HG02763 (cell line): ENCODE data around the gene FGF12.
"Not testable (repeated sequence)": the region's sequence is repeated elsewhere in the genome, so short reads cannot be mapped to it uniquely, and the experiment has no call there.

ENCODE experiments used
- ATAC-seq: cut with Tn5 transposase; IDR thresholded peaks from one replicate; pipeline ENCODE4 v1.9.1; 2021; ENCODE audit warnings: mild to moderate bottlenecking, moderate library complexity; ENCODE audit not compliant: unreplicated experiment

The FGF12 gene

DNA sequence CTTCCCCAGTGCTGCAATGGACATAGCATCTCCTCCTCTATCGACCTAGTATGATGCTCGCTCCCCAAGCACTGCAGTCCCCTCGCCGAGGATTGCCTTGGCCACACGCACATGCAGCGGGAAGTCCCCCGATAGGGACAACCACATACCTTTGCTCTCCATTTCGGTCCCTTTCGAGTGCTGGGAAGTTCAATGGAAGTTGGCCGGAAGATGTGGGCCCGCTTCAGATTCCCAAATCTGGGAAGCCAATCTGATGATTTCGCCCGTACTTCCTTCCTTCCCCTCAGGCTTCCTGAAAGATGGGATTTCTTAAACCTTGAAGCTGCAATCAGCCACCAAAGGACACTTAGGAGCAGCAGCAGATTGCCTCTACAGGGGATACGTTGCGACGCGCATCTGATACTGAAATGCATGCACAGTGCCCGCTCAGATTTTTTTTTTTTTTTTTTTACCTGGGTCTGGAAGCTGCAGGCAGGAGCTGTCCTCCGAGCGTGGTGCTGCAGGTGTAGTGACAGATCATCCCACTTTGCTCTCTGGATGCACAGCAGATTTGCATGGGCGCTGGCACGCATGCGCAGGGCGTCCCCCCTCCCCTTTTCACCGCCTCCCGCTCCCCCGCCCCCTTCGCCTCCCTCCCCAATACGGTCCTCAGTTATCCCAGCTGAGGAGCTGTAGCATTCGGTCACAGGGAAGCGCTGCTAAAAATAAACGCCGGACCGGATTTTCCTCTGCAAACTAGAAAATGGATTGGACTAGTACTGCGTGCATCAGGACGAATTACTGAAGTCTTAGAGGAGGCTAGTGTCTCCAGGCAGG lies at the start of gene FGF12:
FGF12 (minus strand) TSS at position 510 of the 816 bp plus-strand sequence.
- no peak for ATAC-seq

DNA sequence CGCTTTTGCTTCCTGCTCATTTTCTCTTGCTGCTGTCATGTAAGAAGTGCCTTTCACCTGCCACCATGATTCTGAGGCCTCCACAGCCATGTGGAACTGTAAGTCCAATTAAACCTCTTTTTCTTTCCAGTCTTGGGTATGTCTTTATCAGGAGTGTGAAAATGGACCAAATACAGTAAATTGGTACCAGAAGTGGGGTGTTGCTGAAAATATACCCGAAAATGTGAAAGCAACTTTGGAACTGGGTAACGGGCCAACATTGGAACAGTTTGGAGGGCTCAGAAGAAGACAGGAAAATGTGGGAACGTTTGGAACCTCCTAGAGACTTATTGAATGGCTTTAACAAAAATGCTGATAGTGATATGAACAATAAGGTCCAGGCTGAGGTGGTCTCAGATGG lies 47.0 kb upstream of the FGF12 start:
- not testable (repeated sequence) for ATAC-seq

DNA sequence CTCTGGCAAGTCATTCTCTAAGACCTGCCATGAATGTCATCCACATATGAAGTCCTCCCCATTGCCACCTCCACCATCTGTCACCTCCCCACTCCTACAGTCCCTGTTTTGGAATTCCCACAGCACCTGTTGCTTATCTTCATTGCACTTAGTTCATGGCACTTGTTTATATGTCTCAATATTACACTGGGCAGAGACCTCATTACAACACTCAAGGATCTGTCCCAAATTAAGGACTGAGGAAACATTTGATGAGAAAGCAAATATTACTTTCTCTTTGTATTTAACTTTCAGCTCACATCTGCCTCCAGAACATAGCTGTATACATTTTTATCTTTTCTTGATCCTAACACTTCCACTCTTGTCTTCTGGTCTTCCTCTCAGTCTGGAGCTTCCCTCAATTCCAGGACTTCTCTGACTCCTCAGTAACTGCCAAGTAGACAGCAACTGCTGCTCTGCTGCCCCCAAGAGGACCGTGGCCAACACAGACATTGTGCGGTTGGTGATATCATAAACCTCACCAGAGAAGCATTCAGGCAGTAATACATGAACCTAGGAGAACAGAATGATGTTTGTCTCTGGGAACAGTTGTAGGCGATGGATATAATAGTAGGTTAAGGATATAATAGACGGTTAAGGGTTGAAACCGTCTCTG lies 45.0 kb upstream of the FGF12 start:
- ATAC-seq = no peak

DNA sequence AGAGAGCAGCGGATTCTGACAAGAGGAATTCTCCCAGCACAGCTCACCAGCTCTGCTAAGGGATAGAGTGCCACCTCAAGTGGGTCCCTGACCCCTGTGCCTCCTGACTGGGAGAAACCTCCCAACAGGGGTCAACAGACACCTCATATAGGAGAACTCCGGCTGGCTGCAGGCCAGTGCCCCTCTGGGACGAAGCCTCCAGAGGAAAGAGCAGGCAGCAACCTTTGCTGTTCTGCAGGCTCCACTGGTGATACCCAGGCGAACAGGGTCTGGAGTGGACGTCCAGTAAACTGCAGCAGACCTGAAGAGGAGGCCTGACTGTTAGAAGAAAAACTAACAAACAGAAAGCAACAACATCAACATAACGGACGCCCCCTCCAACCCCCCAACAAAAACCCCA lies 31.3 kb upstream of the FGF12 start:
- no peak for ATAC-seq

DNA sequence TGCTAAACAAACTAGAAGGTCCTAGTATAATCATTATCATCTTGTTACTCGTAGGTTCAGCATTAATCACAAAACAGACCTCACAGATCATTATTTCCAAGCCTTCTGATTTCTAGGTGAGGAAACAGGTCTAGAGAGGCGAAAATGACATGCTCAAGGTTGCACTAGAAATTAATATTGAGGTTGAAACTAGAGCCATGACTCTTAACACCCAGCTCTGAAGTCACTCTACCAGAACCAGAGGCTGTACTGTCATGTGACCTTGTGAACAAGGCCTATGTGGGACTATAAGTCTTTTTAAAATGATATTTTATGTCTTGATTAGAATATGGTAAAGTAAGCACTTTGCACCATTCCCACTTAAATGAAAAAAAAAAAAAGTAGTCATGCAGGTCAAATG lies 23.8 kb upstream of the FGF12 start:
- ATAC-seq = no peak

DNA sequence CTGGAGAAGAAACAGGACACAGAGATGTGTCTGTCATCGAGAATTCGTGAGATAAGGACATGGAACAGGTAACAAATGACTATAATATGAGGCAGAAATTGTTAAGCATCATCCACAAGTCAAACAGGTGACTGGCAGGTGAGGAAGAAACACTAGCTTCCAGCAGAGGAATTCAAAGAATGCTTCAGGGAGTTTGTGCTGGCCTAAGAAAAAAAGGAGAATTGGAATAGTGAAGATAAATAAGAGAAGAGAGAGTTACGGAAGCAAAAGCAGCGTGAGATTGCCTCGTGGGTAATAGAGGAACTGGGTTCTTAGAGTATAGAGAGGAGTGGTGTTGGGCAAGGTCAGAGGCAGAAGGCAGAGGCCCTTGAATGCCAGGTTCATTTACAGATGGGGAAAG lies 22.9 kb upstream of the FGF12 start:
- ATAC-seq = no peak

DNA sequence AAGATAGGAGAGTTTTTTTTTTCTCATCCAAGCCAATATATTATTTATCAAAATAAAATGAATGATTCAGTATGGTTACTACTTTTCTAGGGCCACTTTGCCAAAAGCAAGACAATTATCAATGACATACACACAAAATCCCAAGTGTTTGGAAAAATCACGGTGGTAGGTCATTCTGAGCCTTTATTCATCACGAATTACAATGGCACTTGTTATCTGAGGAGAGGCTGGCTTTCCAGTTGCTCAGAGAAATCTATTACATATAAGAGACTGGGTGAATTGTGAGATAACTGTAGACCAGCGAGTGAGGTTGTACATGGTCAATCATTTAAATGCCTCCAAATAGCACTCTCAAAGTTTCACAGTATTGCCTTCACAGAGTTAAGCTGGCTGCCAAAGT lies 20.4 kb upstream of the FGF12 start:
- ATAC-seq = no peak

DNA sequence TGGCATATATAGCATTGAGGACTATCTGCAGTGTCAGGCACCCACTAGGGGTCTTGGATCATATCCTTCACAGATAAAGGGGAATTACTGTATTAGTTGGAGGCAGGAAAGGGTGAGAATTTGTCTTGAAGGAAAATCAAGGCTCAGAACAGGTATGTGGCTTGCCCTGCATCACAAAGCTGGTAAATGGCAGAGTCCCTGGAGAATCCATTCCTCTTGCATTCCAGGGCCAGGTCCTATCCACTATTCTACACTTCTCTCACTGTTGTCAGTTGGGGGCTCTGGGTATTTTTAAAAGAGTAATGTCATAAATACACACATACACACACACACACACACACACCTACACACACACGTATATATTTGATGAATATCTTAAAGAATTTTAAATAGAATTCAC lies 19.8 kb upstream of the FGF12 start:
- no peak for ATAC-seq

DNA sequence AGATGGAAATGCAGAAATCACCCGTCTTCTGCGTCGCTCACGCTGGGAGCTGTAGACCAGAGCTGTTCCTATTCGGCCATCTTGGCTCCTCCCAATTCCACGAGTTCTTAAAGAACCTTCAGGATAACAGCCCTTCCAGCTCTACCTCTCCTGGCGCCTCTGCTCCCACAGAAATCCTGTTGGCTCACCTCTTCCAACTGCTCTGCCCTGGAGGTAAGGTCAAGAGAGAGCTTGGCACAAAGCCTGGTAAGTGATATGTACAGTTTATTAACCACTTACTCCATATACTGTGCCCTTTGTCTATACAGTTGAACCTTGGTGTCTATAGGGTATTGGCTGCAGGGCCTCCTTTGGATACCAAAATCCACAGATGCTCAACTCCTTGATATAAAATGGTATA lies 17.8 kb upstream of the FGF12 start:
- ATAC-seq = no peak

DNA sequence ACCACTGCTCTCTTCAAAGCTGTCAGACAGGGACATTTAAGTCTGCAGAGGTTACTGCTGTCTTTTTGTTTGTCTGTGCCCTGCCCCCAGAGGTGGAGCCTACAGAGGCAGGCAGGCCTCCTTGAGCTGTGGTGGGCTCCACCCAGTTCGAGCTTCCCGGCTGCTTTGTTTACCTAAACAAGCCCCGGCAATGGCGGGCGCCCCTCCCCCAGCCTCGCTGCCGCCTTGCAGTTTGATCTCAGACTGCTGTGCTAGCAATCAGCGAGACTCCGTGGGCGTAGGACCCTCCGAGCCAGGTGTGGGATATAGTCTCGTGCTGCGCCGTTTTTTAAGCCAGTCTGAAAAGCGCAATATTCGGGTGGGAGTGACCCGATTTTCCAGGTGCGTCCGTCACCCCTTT lies 17.3 kb upstream of the FGF12 start:
- ATAC-seq = not testable (repeated sequence)

DNA sequence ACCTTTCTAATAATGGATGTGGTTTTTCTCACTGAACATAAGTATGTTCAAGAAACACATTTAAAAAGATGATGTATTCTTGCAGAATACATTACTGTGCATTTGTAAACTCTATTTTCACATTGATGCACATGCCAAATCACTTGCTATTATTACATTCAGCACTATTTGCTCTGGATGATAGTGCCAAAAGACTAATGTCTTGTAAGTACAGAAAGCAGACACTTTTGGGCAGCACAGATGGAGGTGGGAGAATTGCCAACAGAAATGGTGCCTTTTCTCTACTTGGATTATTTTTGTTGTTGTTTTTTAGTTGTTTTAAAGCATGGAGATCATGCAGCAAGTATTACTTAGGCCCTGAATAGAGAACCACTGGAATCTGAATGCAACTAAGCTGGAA lies 10.2 kb upstream of the FGF12 start:
- no peak for ATAC-seq

DNA sequence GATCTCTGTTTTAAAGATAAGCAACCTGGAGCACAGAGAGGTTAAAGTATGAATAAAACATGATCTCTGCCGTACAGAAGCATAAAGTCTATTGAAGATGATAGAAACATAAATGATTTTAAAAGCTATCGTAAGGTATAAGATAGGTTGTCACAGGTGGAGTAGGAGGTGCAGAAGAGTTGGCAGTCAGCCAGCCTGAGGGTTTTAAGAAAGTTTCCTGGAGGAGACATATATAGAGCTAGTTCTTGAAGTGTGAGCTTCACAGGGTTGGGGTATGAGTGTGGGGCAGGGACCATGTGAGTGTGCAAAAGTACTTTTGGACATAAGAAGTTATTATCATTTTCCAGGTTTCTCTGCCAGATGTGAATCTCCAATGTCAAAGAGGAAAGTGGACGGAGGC lies 3.9 kb upstream of the FGF12 start:
- ATAC-seq = no peak

DNA sequence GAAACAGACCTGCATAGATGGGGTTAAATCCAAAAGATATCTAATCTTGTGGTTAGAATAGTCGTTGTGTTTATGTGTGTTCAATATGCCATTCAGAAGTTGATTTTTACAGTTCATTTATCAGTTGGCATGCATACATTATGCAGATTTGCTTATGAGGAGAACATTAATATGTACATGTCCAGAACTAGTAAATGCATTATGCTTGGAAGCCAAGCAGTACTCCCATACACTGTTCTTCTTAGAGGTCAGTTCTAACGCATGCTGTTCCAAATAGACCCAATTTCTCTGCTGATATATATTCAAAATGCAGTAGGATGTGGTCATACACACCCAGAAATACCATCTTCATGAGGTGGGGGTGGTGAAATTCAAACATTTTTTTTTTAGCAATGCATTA lies 956 bp downstream of the FGF12 start:
- ATAC-seq = no peak

DNA sequence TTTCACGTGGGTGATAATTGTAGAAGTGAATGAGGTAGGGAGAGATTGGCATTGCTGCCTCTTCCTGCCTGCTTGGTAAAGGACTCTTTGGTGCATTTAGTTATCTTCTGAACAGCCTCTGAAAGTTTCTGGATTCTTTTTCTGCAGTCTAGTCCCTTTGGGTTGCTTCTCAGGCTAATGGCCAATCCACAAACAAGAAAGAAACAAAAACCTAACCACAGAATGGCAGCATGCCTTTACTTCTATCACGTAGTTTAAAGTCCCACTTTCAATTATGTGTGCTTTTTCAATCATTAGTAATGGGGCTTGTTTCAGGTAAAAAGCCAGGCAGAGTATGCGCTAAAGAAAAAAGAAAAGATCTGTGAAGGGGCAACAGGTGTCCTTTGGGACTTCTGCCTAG lies 7.4 kb downstream of the FGF12 start:
- no peak for ATAC-seq

DNA sequence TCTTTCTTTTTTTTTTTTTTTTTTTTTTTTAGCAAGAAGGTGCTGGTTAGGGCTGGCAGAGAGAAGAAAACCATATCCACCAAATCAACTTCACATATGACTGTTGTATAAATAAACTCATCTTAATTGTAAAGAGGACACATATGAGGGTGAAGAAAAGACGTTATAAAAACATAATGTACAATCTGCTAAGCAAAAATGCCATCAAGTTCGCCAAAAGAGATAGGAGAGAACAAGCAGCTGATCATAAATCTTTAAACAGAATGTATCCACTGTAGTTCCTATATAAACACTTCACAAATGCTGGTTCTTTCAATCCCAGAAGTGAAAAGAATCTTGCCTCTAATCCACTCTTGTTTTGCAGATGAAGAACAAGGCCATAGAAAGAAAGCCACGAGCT lies 9.2 kb downstream of the FGF12 start:
- ATAC-seq = no peak

DNA sequence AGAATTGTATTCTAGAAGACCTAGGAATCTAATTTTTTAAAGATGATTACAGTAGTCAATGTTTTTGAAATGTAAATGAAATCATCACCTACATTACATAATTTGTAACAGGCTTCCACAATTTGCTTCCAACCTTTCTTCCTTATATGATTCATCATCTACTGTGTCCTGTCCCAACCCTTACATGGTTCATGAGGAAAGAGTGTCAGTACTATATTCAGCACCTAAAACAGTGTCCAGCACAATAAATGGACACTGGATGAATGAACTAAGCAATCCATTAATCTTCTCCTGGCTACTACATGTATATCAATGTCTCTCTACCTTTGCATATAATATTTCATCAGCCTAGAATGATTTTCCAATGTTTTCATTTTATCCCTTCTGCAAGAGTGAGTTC lies 12.2 kb downstream of the FGF12 start:
- ATAC-seq = no peak

DNA sequence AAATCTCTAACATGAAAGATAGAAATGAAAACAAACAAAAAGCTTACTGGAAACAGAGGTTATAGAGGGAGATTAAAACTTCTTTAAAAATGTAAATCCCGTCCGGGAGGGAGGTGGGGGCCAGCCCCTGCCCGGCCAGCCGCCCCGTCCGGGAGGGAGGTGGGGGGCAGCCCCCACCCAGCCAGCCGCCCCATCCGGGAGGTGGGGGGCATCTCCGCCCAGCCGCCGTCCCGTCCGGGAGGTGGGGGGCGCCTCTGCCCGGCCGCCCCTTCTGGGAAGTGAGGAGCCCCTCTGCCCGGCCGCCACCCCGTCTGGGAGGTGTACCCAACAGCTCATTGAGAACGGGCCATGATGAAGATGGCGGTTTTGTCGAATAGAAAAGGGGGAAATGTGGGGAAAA lies 16.2 kb downstream of the FGF12 start:
- ATAC-seq = not testable (repeated sequence)

DNA sequence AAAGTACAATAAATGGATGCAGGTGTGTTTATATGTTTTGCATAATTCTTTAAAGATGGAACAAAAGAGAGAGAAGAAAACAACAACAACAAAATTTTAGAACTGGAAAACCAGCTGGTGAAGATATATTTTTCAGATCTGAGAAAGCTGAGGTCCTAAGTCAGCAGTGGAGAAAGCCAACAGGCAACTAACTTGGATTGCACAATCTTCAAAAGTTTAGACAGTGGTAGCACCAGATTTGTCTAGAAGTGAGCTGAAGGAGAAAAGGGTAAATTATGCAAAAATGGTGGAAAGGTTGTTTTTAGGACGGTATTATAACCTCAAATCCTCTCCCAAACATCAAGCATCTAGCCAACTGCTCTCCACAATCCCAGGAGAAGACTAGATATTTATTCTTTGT lies 17.0 kb downstream of the FGF12 start:
- no peak for ATAC-seq

DNA sequence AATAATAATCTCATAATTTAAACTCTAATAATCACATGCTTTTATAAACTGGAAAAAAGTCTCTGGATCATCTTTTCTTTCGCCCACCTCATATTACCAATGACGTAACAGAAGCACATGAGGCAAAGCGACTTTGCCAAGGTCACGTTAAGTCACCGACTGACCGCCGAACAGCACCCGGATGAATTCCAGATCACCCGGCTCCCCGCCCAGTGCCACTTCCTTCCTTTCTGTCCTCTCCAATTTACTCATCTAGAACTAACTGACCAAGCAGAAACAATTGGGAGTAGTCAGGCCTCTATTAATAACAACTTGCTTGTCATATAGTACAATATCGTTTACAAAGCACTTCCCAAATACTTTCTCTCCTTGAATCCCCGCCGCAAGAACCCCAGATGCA lies 21.1 kb downstream of the FGF12 start:
- ATAC-seq = no peak

DNA sequence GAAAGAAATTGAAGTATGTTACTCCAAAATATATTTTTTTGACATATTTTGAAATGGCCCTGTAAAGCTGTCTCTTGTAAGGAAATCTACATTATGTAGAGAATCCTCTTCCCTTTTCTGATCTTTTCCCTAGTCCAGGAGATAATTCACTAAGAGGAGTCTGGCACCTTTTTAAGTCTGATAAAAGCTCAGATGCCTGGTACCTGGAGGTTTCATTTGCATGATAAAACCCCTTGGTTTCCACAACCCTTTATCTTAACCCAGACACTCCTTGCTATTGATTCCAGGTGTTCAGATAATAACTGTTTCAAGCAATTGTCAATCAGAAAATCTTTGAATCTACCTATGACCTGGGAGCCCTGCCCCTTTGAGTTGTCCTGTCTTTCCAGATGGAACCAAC lies 26.5 kb downstream of the FGF12 start:
- no peak for ATAC-seq

DNA sequence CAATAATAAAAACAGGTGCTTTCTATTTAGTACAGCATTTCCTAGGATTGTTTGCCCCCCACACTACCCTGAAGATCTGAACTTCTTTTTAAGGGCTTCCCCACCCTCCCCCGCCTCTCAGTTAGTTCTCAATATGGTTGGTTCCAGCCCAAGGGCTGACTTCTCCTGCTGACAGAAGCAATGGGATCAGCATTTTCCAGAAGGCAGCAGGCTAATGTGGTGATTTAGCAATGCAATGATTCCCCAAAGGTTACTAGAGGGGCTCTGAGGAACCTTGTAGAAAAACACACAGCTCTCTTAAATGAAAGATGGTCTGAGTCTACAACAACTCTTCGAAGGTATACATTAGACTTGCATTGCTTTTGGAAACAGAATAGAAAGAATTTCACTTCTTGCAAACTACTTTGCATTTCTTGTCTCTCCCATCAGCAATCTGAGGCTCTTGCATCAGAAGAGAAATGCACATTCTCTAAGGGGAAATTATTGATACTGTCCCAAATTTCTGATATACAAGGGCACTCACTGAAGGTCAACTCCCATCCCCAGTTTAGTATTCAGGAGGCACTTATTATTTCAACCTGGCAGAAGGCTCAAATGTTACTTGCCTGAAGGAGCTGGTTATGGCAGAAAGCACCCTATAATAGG lies 30.3 kb downstream of the FGF12 start:
- ATAC-seq = no peak

DNA sequence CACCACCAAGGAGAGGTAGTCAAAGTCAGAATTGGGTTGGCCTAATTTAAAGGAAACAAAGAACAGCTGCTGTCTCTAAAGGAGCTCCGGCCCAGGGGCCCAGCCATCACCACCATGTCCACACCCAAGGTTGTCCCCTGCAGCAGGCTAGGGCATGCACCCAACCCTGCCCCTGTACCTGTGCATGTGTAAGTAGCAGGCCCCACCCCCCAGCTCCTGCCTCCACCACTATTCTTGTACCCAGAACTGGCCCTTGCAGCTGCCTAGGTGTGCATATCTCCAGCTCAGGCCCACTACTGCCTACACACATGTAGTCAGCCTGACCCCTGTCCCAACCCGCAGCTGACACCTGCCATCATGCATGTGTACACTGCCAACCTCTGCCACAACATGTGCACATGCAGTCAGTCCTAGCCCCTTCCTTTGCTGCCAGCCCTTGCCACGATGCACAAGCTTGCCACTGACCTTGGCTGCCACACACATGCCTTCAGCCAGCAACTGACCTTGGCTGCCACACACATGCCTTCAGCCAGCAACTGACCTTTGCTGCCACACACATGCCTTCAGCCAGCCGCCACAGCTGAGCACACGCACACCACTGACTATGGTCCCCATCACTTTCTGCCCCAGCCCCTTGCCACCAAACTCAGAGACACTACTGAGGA lies 39.7 kb downstream of the FGF12 start:
- no peak for ATAC-seq
